NK-92 (cell line): ENCODE results near the gene TWF2.

Source experiments
- DNase-seq: peaks from one replicate; lab custom pipeline; 2025; ENCODE audit not compliant: unreplicated experiment; lab: John Stamatoyannopoulos, UW

The TWF2 gene

GRCh38 chr3:52184690-52185089, 54.3 kb downstream of the TWF2 start:
- DNase-seq: no peak

- no peak for DNase-seq
Observed at GRCh38 chr3:52183786-52184445, 55.0 kb downstream of the TWF2 start.

GRCh38 chr3:52182691-52183090, 56.3 kb downstream of the TWF2 start:
- DNase-seq: no peak

GRCh38 chr3:52182196-52182595, 56.8 kb downstream of the TWF2 start:
- no peak for DNase-seq

GRCh38 chr3:52181543-52181942, 57.4 kb downstream of the TWF2 start:
- DNase-seq: no peak
